PC-3 (cell line): ENCODE data around the gene FBN2. TPM values are rescaled to one million over a fixed set of nuclear protein-coding genes. Genes with fewer than 3 reads are reported as not detected.
A peak's percentile ranks its signal among the peaks of the same experiment; 100 is the strongest.

Source experiments
- ATAC-seq: fragments of 200-7000 bp; cut with Tn5 transposase; 2 replicates; pipeline ENCODE4 v1.9.1; 2020; ENCODE audit warnings: mild to moderate bottlenecking, moderate library complexity
- BruUV-seq: library from RNA; stranded (reverse); fragments of 400-500 nt; replicated peaks from 2 replicates; lab custom pipeline; 2021; lab: Mats Ljungman, UMichigan
- CTCF ChIA-PET: fragments of 300-600 bp; sonication (Branson Sonifier 250); formaldehyde crosslinking; loops from one replicate; lab custom pipeline; 2022; ENCODE audit warnings: antibody characterized with exemption; lab: Charles Lee
- POLR2A ChIA-PET: fragments of 300-600 bp; sonication (Branson Sonifier 250); formaldehyde crosslinking; loops from one replicate; lab custom pipeline; 2022; ENCODE audit warnings: antibody characterized with exemption; ENCODE audit not compliant: unreplicated experiment; lab: Charles Lee
- DNase-seq: peaks from one replicate; pipeline ENCODE4 v3.0.0-alpha.2; 2015
- H2AFZ ChIP-seq: fragments of 300-600 bp; sonication (generic); 2 replicates; pipeline ENCODE4 v1.6.0; 2016; ENCODE audit warnings: antibody characterized with exemption, low read length
- H3F3A ChIP-seq: fragments of 300-600 bp; sonication (generic); one replicate; pipeline ENCODE4 v1.6.0; 2017; ENCODE audit warnings: antibody characterized with exemption, low read length, control low read depth, mild to moderate bottlenecking; ENCODE audit not compliant: unreplicated experiment
- H3K27ac ChIP-seq: fragments of 300-600 bp; sonication (generic); 2 replicates; pipeline ENCODE4 v1.5.1; 2016; ENCODE audit warnings: mild to moderate bottlenecking, low read length
- H3K27me3 ChIP-seq: fragments of 300-600 bp; sonication (generic); 2 replicates; pipeline ENCODE4 v1.6.1; 2016; ENCODE audit warnings: low read length, mixed read lengths
- H3K36me3 ChIP-seq: fragments of 300-600 bp; sonication (generic); 2 replicates; pipeline ENCODE4 v1.6.1; 2016; ENCODE audit warnings: low read depth, mixed run types, low read length, mixed read lengths
- H3K4me1 ChIP-seq: fragments of 300-600 bp; sonication (generic); 2 replicates; pipeline ENCODE4 v1.5.1; 2016; ENCODE audit warnings: low read length; ENCODE audit not compliant: insufficient read depth
- H3K4me2 ChIP-seq: fragments of 300-600 bp; sonication (generic); 2 replicates; pipeline ENCODE4 v1.6.0; 2016; ENCODE audit warnings: low read length
- H3K4me3 ChIP-seq: fragments of 300-600 bp; sonication (generic); 2 replicates; pipeline ENCODE4 v1.5.1; 2016; ENCODE audit warnings: mild to moderate bottlenecking, low read length, mixed read lengths
- H3K79me2 ChIP-seq: fragments of 300-600 bp; sonication (generic); 2 replicates; pipeline ENCODE4 v1.6.1; 2017; ENCODE audit warnings: low read length, mixed read lengths
- H3K9ac ChIP-seq: fragments of 300-600 bp; sonication (generic); 2 replicates; pipeline ENCODE4 v1.6.0; 2016; ENCODE audit warnings: mild to moderate bottlenecking, low read length
- H3K9me2 ChIP-seq: fragments of 300-600 bp; sonication (generic); replicated peaks from 2 replicates; pipeline ENCODE4 v1.6.1; 2016; ENCODE audit warnings: mixed run types, low read length, mixed read lengths
- H3K9me3 ChIP-seq: fragments of 300-600 bp; sonication (generic); 2 replicates; pipeline ENCODE4 v1.6.1; 2016; ENCODE audit warnings: low read length, mixed read lengths
- H4K20me1 ChIP-seq: fragments of 300-600 bp; sonication (generic); 2 replicates; pipeline ENCODE4 v1.6.1; 2016; ENCODE audit warnings: low read length, mixed read lengths
- CTCF ChIP-seq: fragments of 300-600 bp; sonication (generic); conservative IDR thresholded peaks from 2 replicates; pipeline ENCODE4 v1.5.1; 2017; ENCODE audit warnings: antibody characterized with exemption, low read depth, mild to moderate bottlenecking, low read length
- EZH2 ChIP-seq: fragments of 300-600 bp; sonication (generic); IDR thresholded peaks from one replicate; pipeline ENCODE4 v1.6.1; 2017; ENCODE audit warnings: antibody characterized with exemption, mild to moderate bottlenecking, low read length; ENCODE audit not compliant: unreplicated experiment
- EZH2phosphoT487 ChIP-seq: fragments of 300-600 bp; sonication (generic); IDR thresholded peaks from 2 replicates; pipeline ENCODE4 v1.6.1; 2018; ENCODE audit warnings: mild to moderate bottlenecking, antibody characterized with exemption, low read length, borderline replicate concordance
- intact Hi-C: fragments of 100-400 bp; cut with micrococcal nuclease; formaldehyde crosslinking; loops from 2 replicates; pipeline ENCODE4 v1.9.0; 2023
- total RNA-seq: library from RNA; depleted of rRNA; stranded (reverse); fragments of >200 nt; gene quantifications from 2 replicates; pipeline ENCODE4 v1.2.3, GENCODE V29; 2014

FBN2 gene
- total RNA-seq, 1 experiment from 2014 or later = 45.2 TPM

DNA sequence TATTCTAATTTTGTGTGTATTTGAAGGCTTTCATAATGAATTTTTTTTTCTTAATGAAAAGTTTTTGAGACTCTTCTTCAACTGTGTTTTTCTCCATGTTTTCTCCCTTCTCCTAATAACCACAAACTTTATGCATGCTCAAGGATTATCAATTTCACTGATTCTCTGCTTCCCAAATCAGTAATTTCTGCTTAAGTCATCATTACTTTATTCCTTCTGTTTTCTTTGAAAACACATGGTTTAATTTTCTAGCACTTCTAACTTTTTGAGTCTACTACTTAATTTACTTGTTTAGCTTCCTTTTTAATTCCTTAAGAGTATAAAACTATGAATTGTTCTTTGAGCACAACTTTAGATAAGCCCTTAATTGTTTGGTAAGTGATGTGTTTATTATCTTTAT, 11.5 kb upstream of the FBN2 start:
- Histone ChIP-seq H3K27me3 (no peaks in the 10 kb centered on the region), H3K4me3 (no peak overlapping the region), H3K79me2 (no peaks in the 10 kb centered on the region), H3F3A (no peaks in the 10 kb centered on the region), H3K36me3 (no peaks in the 10 kb centered on the region), H3K9me3 (peaks cover 7% of the 10 kb centered on the region; the same call in 1 of the 2 replicates), H4K20me1 (no peaks in the 10 kb centered on the region), H3K4me2 (no peak overlapping the region), H3K4me1 (peaks cover 15% of the 10 kb centered on the region), H3K27ac (no peak overlapping the region), H2AFZ (no peak overlapping the region), H3K9me2 (no peaks in the 10 kb centered on the region), H3K9ac (no peak overlapping the region)
- ATAC-seq (no peak), DNase-seq (no peak)
- CTCF ChIA-PET = no interaction called here
- TF ChIP-seq CTCF (no peak), EZH2 (no peak), EZH2phosphoT487 (no peak)
- BruUV-seq = no TSS peak
- POLR2A ChIA-PET = no interaction called here
- intact Hi-C loops = no loop called here

- DNase-seq (peak; percentile 82), ATAC-seq (peak; percentile 78)
- Histone ChIP-seq H4K20me1 (no peaks in the 10 kb centered on the region), H3K4me1 (peaks cover 15% of the 10 kb centered on the region), H3K27me3 (no peaks in the 10 kb centered on the region), H3K4me3 (no peak overlapping the region), H3K27ac (peak overlapping the region; percentile 30), H3K9me2 (no peaks in the 10 kb centered on the region), H3K9me3 (peaks cover 6% of the 10 kb centered on the region; the same call in 1 of the 2 replicates), H3K4me2 (peak overlapping the region; percentile 41), H2AFZ (no peak overlapping the region), H3K79me2 (no peaks in the 10 kb centered on the region), H3K36me3 (no peaks in the 10 kb centered on the region), H3K9ac (no peak overlapping the region), H3F3A (no peaks in the 10 kb centered on the region)
- CTCF ChIA-PET = no interaction called here
- POLR2A ChIA-PET = no interaction called here
- intact Hi-C loops = no loop called here
- no peak for TF ChIP-seq CTCF
- TF ChIP-seq EZH2 = no peak
- no peak for TF ChIP-seq EZH2phosphoT487
- no TSS peak for BruUV-seq
These were observed 8.7 kb upstream of the FBN2 start for GRCh38 chr5:128546658-128547281.

DNA sequence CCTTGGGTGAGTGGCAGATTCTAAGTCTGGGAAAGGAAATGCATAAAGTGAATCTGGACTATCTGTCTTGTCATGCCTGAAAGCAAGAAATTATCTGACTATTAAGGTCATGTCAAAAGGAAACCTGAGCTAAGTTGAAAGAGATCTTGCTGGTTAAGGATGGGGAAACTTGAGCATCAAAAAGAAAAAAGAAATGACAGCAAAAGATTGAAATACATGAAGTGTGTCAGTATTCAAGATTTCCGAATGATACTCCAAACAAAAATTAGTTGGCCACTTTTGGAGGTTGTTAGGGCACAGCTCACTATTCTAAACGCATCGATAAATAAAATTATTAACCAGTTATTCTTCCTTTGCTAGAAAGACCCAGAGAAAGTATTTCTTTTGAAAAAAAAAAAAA, 3.3 kb upstream of the FBN2 start:
- Histone ChIP-seq H3K79me2 (peaks cover 13% of the 10 kb centered on the region), H4K20me1 (no peaks in the 10 kb centered on the region), H3K9ac (no peak overlapping the region), H3K9me2 (no peaks in the 10 kb centered on the region), H3K4me2 (no peak overlapping the region), H3F3A (no peaks in the 10 kb centered on the region), H3K27me3 (no peaks in the 10 kb centered on the region), H3K4me3 (no peak overlapping the region), H3K27ac (no peak overlapping the region), H2AFZ (no peak overlapping the region), H3K36me3 (no peaks in the 10 kb centered on the region), H3K9me3 (peaks cover 6% of the 10 kb centered on the region; the same call in 1 of the 2 replicates), H3K4me1 (peaks cover 5% of the 10 kb centered on the region)
- CTCF ChIA-PET = interaction anchor here (0.7 kb wide), 1 partner anchor 124 kb away, joined by 4 read pairs; no protein-coding TSS in a partner anchor
- ATAC-seq (no peak), DNase-seq (no peak)
- POLR2A ChIA-PET = no interaction called here
- intact Hi-C loops = no loop called here
- TF ChIP-seq EZH2 (no peak), CTCF (no peak), EZH2phosphoT487 (no peak)
- BruUV-seq = no TSS peak
